Muscle of back (tissue), 11 donors: ENCODE results near the gene DCUN1D3. TPM values are rescaled to one million over a fixed set of nuclear protein-coding genes. Genes with fewer than 3 reads are reported as not detected.

Experiments used
- DNase-seq, 3 donors: peaks; one replicate each; pipeline versions ENCODE4 v3.0.0 to v3.0.0-alpha.2; 2013
- polyA plus RNA-seq, 10 donors: library from polyadenylated mRNA; unstranded; fragments of 120-200 nt; gene quantifications; one replicate each; pipeline ENCODE4 v1.2.1, GENCODE V29; 2013; ENCODE audit not compliant: insufficient read length in 10 of 10

The DCUN1D3 gene
- polyA plus RNA-seq, 10 donors, result 5.0 to 7.5 (median 5.9) TPM

DNA sequence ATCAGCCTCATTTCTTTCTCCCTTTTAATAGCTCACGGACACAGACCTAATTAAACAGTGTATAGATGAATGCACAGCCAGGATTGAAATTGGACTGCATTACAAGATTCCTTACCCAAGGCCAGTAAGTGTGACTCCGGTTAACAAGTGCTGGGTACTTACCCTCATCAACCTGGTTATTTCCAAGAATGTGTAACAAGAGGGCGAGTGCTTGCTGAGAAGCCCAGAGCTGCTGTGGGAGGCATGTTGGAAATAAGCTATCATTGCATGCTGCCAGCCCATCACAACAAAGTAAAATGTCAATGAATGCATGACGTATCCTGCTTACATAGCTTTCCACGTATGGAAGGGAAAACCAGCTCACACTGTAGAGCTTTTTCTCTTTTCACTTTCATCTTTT, 19.9 kb upstream of the DCUN1D3 start:
- DNase-seq, result no peak

DNA sequence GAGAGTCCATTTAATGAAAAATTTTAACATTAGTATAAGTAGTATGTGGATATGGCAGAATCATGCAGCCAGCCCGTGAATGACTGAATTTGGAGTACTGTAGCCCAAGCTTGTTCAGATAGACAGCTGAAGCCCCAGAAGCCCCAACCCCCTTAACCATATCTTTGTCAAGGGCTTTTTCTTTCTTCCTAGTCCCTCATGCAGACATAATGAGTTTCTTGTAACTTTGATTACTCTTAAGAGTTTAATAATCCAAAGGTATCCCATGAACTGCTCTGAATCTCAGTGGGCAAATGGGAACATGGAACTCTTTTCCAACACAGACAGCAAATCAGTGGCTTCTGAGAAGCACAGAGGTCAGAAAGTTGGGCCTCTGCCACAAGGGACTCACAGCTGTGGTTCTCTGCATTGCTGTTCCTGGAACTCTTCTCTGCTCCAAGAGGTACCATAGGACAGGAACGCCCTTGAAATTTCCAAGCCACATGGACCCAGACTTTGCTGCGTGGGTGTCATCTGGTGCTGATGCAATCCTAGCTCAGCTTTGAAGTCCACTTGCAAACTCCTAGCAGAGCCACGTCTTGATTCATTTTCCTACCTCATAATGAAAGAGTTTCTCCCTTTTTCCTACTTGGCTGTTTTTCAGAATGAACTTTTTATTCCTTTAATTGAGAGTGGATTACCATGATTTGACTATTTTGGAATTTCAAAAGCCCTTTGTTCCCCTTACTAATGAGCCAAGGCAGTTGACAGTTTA, 18.5 kb upstream of the DCUN1D3 start:
- peak in 1 of 3 donors; percentile 30 for DNase-seq

DNA sequence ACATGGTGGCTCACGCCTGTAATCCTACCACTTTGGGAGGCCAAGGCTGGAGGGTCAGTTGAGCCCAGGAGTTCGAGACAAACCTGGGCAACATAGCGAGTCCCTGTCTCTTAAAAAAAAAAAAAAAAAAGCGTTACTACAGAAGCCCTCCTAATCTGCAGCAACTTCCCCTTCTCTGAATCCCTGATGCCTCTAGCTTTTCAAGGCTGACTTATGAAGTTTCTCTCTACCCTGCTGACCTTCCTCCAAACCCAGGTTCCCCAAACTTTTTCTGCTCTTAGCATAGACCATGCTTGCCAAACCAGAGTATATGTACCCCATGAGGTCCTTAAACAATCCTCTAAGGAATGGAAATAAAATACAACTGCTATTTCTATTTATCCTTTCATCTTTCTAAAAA, 16.8 kb upstream of the DCUN1D3 start:
- no peak for DNase-seq

DNA sequence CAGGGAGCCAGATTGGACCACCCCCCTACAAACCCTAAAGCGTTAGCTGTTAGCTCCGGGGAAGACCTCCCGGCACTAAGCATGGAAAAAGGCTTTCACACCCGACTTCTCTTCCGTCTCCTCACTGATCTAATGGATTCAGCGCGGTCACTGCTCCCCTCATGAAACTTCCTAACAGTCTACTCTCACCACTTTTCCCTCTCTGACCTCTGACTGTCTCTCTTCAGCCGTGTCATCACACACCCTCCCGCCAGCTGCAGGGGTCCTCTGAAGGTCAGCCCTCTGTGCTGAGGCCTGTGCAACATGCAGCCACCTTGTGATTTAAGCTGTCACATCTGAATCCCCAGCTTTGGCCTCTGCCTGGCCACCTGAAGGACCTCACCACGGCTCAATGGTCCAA, 16.1 kb upstream of the DCUN1D3 start:
- DNase-seq, result no peak

DNA sequence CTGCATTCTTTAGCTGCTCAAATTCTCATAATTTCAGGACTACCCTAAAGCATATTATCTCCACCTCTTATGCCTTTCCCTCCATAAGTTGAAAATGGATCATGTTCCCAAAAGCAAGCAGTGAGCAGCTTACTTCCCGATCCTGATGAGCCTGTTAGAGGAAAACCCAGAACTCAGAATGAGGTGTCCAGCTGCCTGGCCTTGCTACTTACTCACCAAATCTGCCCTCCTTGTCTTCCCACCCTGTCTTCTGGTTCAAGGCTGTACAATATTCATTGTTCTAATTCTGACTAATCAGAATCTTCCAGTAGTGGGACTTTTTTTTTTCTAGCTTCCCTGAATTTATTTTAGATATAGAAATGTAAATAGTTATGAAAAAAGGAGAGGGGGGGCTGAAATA, 11.2 kb upstream of the DCUN1D3 start:
- DNase-seq, result no peak

DNA sequence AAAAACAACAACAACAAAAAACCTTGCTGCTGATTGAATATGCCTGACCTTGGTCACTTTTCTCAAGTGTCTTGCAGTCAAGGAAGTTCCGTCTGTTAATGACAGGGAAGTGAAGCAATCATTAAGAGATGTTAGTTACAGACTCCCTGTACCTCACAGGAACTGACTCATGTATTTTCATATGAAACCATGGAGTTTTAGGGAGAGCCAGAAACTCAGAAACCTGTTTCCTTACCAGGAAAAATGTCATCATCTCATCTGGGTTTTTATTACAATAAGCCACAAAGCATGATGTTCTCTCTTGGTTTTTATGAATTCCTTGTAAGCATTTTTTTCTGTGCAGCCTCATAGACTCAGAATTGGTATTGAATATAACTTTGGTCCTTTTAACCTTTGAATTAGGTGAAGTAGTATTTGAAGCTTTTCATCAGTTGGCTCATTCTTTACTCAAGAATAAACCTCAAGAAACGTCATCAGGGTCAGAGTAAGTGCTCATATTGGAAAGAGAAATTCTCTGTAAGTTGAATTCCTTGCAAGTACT, 10.7 kb upstream of the DCUN1D3 start:
- DNase-seq, result peak; percentile 46 to 78 (median 63)

DNA sequence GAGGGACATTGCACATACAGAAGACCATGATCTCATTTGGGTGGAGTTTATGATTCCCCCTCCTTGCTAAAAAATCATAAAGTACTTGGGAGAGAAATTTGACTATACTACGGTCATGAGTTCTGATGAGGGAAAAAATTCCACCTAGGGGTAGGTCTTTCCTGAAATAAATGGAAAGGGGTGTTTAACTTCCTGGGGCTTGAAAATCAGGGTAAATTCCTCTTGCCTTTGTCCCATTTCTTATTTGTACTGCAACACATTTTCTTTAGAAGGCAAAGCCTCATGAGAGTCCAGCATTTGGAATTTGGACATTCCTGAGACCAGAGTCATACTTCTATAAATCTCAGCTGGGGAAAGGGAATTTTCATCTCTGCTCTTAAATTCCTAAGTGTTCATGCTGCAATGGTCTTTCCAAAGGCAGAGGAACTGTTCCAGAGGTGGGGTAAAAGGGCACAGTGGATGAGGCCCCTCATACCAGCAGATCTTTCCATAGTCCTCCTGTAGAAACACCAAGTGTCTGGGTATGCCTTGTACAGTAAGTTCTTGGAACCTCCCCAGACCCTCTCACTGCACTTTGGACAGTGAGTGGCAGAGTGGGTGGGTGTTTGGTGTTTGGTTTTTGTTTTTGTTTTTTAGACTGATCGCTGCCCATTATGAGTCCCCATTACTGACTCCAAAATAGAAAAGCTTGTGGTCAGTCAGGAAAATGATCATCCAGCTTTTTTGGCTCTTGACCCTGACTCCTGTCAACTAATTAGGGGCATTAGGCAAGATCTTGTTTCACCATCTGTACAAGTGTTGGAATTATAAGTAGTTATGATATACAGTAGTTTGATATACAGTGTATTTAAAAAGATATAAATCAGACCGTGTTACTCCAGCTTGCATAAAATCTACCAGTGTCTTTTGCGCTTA, 6.4 kb upstream of the DCUN1D3 start:
- peak; percentile 71 to 85 (median 84) for DNase-seq

DNA sequence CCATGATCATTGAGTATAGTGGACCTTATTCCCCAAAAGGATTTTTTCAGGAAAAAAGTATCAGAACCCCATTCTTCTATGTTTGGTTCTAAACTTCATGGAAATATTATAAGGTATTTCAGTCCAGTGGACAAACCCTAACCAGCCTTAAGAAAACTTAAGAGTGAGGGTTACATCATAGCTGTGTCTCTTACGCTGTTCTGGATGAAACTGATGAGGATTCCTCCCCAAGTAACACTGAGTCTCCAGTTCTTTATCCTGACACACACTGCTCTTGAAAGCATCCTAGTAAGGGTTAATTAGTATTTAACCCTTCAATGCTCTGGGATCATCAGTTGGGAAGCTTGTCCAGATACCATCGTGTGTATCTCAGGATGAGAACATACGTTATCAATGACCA, 5.4 kb upstream of the DCUN1D3 start:
- DNase-seq, result no peak

DNA sequence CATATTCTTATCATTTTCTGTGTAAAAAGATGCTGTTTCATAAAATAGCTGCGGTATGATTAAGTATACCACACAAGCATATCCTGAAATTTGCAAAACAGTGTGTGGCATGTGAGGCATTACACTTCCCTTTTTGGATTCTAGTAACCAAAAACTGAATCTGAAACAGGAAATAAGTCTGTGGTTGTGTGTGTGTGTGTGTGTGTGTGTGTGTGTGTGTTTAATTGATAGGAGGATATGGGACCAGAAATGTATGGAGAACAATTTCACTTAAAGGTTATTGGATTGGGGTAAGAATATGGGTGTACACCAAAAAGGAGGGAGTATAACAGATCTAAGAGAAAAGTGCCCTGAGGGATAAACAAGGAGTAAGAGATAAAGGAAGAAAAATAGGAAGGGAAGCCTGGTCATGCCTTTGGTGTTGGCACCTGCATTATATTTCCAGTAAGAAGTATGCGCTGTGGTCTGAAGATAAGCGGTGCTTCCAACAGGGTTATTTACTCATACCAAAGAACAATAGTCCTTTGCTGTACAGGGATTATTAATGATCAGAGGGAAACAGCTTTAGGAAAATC, 4.4 kb upstream of the DCUN1D3 start:
- DNase-seq, result peak in 2 of 3 donors; percentile 43 to 63

DNA sequence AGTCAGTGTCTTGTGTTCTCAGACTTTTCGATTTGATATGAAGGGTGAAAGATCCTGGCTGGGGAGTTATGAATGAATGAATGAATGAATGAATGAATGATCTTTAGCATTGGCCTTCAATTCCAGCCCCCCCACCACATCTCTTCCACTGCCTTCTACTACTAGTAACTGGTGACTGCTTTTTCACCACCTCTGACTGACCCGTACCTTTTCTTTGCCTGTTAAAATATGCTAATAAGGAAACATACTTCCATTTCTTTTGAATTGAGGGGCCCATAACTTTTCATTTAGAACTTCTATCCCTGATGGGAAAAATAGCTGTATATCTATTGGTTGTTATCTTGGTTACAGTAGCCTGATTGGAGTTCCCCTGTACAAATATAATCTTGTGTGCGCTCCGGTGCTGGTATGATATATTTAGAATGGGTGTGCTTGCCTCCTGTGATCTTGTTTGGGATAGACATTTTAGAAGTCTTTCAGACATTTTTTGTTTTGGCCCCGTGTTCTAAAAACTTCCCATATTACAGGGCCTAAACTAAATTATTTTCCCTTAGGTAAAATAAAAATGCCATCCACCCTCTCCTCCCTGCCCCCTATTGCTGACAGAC, 3.8 kb upstream of the DCUN1D3 start:
- DNase-seq, result no peak

DNA sequence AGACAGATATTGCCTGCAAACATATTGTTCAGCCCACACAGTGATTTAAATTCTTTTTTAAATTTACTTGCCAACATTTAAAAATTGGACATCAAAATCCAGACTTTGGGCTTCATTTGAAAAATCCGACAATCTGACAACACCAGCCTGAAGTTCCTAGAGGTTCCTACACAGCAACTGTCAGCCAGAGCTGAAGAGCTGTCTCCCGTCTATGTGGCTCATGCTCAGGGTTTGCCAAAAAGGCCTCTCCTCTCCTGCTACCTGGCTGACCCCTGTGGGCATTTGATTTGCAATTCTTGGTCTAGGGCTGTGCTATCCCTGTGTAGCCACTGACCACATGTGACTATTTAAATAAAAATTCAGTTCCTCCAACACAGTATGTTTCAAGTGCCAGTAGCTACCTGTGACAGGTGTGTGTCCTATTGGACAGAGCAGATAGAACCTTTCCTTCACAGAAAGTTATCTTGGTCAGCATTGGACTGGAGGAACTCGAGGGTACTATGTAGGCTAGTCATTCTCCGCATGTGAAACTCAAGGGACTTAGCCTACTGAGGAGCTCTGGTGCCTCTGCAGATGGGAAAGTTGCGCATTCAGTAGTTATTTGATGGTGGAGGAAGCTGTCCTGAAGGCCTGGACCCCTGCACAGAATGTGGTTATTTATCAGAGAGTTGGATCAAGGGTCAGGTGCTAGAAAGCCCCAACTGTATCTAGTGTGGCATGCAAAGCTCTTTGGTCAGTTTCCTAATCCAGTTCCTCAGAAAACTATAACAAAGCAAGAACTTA, 3.1 kb upstream of the DCUN1D3 start:
- DNase-seq, result no peak

DNA sequence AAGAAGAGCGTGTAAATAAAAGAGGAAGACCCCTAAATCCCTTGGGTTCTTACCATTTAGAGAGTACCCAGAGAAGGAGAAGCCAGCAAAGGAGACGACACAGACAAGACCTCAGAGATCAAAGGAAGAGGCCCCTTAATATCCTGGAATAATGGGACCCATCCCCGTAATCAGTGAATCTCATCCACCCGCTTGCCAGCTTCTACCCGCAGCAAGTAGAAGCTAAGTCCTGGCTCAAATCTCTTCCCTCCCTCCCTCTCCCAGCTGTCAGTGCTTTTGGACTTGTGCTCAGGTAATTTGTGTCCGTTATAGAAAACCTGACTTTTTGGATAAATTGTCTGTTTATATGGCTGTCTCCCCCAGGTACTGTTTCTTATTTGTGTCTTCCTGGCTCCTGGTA, 2.3 kb upstream of the DCUN1D3 start:
- DNase-seq, result no peak

DNA sequence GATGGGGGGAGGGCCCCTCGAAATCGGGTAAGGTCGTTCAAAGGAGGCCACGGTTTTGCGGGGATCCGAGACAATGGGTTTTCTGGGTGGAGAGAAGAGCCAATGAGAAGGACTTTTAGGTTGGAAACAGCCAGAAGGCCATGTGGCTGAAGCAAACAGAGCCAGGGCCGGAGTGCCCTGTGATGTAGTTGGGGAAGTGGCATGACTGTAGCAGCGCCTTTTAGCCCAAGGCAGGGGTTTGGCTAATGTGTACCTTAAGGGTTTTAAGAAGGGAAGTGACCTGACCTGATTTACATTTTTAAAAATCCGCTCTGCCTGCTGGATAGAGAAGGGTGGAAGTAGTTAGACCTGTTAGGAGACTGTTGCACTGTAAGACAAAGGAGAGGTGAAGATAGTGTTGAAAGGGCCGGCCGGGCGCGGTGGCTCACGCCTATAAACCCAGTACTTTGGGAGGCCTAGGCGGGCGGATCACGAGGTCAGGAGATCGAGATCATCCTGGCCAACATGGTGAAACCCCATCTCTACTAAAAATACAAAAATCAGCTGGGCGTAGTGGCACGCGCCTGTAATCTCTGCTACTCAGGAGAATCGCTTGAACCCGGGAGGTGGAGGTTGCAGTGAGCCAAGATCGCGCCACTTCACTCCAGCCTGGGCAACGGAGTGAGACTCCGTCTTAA, 1.4 kb upstream of the DCUN1D3 start:
- DNase-seq, result peak in 2 of 3 donors; percentile 63 to 83

DNA sequence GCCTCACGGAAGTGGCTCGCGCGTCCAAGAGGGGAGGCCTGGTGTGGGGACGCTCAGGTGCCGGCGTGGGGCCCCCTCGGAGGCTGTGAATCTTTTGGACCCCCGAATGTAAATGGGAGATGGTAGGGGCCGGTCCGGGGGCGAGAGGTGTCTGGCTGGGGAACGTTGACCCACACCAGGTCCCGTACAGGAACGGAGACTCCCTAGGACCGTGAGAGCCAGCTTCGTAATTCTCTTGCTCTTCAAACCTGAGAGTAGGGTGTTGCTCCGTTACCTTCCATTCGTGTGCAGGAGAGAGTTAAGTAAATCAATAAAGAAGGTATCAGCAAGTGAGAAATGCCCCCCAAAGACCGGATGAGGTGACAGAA, 894 bp upstream of the DCUN1D3 start:
- no peak for DNase-seq

DNA sequence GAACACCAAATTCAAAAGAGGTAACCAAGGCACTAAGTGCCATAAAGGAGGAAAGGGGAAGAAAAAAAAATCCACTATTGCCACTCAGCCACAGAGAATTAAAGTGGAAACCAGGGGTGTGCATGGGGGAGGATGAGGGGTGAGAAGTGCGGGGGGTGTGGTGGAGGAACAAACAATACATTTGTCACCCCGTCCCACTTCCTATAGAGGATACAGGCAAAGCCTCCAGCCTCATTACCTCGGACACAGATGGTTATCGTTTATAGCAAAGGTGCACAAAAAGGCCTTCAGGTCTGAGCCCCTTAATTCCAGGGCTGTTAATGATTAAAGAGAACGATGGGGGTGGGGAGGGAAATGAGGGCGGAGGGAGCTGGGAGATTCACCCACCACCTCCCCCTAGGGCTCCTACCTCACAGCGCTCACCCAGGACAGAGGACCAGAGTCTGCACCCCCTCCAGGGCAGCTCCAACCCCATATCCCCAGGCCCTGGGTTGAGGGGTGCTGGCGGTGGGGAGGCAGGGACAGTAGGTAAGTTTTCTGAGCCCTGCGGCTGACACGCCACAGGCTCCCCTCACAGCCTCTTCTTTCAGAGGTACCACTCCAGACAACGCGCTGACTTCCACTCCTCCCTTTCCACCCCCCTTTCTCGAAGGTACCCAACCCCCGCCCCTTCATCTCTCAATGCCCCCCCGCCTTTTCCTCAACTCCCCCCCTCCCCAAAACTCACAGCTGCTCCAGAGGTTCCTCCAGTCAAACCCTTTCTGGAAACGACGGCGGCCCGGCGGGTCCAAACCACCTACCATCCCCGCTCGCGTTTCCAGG, 470 bp downstream of the DCUN1D3 start:
- peak in 1 of 3 donors; percentile 75 for DNase-seq

DNA sequence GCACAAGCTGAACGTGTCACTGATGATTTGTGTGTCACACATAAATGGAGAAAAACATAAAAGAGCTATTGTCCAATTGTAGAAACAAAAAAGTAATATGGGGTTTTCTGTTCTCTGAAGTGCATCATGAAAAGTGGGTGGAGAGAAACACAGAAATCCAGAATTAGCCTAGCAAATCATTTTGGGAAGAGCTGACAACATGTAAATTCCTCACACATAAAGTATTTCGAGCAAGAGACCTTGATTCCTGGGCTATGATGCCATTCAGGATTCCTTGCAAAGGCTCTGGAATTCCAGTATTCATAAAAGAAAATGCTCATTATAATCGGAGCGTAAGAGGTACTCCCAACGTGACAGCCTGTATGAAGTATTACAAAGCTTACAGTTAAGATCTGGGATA, 1.1 kb downstream of the DCUN1D3 start:
- DNase-seq, result peak; percentile 39 to 66 (median 63)

DNA sequence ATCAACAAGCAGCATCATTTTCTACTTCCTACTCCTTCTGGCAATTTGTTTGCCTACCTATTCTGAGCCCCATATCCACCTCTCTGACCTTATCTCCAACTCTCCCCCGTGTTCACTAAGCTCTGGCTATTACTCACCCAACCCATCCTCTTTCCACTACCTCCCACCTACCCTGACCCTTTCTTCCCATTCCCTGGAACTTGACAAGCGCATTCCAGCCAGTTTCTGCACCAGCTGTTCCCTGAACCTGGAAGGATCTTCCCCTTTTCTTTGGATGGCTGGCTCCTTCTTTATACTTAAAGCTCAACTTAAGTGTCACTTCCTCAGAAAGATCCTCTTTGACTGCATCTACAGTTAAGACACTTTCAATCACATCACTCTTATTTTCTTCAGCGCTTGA, 2.2 kb downstream of the DCUN1D3 start:
- DNase-seq, result no peak

DNA sequence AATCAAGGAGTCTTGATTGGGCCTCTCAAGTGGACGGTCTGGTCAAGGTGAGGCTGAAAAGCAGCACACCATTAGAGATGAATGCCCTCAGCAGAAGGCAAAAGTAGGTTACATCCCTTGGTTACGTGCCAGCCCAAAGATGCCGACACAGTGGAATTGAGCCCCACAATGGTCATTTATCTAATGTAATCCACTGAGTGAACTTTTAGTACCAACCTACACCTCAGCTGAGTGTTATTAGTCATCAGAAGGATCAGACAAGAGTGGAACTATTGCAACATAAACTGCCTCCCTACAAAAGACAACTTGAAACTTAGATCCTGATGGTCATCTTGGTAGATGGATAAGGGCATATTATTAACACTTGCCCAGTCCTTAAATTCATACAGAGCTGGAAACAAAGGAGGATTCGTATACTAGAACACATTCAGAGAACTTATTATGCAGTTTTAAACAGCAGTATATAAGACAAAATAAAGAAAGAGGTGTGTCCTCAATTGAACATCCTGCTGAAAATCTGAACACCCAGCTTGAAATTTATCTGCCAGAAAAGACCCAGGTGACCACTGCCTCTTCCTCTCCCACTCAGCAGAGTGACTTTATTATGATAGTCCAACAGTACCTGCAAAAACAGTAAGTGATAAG, 2.8 kb downstream of the DCUN1D3 start:
- DNase-seq, result no peak

DNA sequence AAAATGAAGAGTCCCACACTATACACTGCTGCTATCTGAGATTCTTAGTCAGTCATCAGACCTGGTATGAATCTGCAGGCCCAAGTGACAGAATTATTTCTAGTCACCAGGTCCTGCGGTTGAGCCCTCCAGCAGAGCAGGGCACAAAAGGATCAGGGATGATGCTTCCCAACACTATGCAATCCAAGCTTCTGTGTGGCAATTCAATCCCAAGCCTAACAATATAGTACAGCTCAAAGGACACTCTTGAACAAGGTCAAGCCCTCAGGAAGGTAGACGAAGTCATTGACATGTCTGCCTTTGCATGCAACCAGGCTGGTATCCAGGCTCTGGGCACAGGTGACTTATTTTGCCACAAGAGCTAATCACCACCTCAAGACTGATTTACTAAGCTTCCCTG, 5.8 kb downstream of the DCUN1D3 start:
- DNase-seq, result no peak
